Measurements from ENCODE around the gene SLC4A5.

The SLC4A5 gene

DNA sequence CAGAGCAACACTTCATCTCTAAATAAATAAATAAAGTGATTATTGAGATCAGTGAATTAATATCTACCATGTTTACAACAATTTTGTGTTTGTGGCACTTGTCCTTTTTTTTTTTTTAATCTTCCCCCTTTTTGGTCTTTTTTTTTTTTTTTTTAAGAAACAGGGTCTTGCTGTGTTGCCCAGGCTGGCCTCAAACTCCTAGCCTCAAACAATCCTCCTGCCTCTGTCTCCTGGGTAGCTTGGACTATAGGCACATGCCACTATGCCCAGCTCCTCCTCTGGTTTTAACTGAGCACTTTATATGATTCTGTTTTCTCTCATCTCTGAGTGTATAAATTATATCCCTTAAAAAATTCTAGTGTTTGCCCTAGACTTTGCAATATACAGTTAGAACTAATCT lies 30.3 kb downstream of the SLC4A5 start:
- no peak for DNase-seq

DNA sequence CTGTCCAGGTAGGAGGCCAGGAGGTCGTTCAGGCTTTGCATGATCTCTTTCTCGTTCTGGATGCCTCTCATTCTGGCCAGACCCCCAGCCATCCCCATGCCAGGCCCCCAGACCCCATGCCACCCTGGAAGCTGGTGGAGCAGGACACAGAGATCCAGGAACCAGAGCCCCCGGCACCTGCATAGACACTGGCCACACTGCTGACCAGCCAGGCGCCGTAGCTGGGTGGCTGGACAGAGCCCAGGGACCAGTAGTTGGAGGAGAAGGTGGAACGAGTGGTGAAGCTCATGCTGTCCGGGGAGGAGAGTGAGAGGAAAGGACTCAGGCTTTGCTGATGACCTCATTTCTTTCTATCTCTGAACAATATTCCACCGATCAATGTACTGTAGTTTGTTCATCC lies 35.5 kb downstream of the SLC4A5 start:
- no peak for DNase-seq

DNA sequence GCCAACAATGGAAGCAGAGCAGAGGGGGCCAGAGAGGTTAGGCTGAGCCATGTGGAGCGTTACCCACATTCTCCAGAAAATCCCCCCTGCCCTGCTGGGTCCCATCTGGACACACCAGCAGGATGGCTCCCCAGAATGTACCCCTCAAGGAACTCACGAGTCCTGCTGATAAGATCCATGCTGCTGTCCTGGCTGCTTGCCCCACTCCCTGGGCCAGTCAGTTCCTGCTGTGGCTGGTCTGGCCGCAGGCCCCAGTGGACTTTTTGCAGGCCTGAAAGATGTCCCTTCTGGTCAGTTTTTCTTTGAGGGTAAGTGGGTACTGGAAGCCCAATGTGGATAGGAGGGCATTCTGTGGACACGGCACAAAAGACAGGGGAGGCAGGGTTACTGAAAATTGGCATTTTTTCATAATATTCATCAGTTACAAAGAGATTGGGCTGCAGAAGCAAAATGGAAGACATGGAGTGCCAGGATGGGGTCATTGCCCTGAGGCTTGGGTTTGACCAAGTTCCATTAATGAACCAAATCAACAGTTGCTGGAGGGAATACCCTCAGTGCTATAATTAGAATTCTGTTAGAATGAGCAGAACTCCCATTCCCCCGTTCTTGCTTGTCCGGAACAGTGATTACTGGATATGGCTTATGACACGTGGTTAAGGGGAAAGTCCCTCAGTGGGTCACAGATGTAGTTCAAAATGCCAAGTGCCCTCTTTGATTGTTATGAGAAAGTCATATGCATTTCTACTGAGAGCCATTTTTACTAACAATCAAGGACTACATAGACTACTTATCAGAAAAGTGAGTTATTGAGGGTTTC lies 38.7 kb downstream of the SLC4A5 start:
- DNase-seq = peak; percentile 16

DNA sequence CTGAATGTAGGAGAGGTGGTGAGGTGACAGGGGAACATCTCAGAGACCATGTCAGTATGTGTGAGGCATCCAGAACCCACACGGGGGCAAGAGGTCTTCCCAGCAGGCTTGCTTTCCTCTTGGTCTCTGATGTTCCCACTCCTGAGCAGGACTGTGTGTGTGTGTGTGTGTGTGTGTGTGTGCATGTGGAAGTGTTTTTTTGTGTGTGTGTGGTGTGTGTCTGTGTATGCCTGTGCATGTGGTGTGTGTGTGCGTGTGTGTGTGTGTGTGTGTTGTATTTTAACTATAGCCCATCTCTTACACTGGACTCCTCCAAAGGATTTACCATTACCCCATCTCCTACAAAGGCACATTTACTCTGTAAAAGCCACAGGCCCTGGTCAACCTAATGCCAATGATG lies 40.4 kb downstream of the SLC4A5 start:
- no peak for DNase-seq

DNA sequence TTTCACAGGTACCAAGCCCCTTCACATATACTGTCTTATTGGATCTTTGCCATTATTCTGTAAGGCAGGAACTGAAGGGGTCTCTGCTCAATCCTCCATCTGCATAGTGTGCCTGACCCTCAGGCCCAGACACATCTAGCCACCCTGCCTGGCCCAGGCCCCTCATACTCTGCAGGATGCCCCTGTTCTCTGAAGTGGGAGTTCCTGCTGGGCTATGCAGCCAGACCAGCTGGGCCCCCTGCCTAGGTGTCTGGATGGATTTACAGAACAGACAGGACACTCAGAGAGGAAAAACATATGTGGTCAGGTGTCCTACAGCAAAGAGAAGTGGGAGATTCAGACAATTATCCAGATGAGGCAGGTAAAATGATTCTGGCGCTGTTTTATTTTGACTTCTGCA lies 42.0 kb downstream of the SLC4A5 start:
- DNase-seq = no peak

DNA sequence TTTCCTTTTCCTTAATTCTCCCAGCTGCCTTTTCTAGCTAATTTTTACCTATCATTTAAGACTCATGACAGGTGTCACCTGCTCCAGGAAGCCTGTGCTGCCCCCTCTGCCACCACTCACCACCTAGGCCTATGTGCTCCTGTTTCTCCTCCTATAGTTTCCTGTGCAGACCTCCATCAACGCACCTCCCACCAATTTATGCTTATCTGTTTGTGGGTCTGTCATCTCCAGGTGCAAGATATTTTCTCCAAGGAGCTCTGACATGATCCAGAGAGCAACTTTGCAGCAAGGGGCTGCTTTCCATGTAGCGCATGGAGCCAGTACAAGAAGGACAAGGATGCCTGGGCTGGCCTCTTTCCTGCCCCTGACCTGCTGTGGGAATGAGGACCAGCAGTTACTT lies 42.7 kb downstream of the SLC4A5 start:
- DNase-seq = no peak

DNA sequence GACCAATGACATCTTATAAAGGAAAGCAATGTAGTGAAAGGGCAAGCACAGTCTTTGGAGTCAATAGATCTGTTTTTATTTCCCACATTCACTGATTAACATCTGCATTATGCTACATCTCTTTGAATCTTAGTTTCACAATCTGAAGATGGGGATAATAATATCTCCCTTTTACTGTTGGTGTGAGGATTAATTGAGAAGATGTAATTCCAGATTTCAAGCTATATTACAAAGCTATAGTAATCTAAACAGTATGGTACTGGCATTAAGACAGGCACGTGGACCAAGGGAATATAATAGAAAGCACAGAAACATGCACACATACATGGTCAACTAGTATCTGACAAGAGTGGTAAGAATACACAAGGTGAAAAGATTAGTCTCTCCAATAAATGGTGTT lies 45.3 kb downstream of the SLC4A5 start:
- DNase-seq = no peak

DNA sequence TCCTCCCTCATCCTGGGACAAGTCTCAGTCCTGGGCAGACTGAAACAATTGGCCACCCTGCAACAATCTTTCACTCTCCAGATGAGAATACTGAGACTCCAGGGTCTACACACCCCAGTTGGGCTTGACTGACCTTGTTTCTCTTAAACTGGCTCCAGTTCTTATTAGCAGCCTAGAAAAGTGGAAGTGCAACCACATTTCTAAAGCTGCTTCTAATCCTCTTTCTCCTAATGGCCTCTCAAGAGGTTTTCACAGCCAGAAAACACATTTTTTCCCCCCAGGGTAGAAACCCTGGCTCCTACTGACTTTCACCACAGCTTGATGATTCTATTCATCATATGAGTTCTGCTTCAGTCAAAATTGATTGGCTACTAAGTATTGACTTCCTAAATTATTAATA lies 45.8 kb downstream of the SLC4A5 start:
- DNase-seq = no peak

DNA sequence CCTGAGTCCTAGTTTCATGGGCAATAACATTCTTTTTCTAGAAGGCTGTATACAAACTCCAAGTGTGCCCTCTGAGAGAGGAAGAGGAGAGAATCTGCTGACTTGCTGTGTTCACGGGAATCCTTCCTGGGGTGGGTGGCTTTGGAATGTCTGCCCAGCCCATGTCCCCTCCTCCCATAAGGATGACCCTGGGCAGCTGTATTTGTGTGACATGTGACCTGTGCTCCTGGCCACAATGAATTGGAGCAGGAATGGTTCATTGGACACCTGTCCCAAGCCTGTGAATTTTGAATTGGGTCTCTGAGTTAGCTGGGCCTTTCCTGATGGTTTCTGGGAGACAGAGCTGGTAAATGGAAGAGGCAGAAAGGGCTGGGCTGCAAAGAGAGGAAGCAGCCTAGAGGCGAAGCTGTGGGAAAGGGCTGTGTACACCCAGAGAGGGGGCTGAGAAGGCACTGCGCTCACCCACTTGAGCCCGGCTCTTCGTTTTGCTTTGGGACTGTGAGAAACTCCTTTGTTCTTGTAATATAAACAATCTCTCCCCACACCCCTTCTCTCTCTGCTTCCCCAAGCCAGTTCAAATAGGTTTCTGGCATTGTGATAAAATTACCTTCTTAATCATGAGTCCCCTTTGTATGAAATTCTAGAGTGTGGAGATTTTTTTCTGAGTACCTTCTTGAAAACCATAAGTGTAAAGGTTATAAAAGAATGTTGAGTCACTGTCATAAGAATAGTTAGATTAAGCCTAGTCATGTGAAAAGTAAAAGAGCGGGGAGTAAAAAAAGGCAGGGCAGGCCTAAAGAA lies 49.8 kb downstream of the SLC4A5 start:
- DNase-seq = no peak

DNA sequence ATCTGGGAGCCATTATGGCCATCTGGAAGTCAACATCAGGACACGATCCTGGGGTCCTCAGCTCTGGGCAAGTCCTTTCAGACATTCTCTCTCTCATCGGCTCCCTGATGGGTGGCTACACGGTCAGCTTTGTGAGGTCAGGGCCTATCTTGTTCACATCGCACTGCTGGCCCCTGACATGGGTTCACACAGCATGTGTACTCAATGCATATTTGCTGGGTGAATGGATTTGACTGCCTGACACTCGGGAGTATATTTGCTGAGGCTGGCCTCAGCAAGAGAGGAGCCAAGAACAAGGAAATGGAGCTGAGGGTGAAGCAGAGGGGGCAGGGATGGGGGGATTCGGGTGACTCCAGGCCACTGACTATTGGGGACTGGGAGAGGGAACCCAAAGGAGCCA lies 50.5 kb downstream of the SLC4A5 start:
- DNase-seq = no peak

DNA sequence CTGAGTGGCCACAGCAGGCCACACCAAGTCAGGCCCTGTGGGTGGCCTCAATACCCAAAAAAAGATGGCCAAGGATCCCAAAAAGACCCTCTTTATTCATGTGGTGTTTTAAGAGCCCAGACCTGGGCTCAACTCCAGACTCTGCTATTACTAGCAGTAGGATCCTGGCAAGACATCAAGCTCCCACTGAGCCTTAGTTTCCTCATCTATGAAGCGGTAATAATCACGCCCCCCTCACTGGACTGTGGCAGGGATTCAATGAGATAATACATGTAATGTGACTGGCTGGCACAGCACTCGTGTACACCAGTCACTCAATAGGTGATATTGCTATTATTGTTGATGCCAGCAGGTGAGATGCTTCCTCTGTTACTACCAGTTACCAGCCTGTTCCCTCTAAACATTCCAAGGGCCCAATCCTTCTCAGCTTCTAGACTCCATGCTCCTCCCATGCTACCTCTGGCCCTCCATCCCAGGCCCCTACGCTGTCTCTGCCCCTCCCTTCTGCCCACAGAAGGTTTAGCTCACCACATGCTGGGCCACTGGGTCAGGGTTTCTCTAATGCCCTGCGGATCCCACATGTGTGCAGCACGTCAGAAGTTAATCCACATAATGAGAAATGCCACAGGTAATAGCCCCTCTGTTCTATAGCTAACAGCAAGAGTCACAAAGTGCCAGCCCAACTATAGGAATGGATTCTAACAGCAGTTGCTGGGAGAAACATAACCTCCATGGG lies 51.2 kb downstream of the SLC4A5 start:
- no peak for DNase-seq

DNA sequence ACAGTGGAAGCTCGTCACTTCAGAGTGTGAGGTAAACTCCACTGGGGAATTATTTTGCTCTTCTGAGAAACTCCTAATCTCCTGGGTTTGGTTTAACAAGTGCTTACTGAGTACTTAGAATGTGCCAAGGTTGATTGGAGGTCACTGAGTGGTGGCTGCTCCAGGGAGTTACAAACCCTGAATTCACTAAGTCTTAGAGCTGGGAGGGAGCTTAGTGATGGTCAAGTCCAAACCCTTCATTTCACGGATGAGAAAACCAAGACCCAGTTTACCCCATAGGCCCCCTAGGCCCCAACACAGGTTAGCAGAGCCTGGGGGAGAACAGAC lies 52.0 kb downstream of the SLC4A5 start:
- no peak for DNase-seq

DNA sequence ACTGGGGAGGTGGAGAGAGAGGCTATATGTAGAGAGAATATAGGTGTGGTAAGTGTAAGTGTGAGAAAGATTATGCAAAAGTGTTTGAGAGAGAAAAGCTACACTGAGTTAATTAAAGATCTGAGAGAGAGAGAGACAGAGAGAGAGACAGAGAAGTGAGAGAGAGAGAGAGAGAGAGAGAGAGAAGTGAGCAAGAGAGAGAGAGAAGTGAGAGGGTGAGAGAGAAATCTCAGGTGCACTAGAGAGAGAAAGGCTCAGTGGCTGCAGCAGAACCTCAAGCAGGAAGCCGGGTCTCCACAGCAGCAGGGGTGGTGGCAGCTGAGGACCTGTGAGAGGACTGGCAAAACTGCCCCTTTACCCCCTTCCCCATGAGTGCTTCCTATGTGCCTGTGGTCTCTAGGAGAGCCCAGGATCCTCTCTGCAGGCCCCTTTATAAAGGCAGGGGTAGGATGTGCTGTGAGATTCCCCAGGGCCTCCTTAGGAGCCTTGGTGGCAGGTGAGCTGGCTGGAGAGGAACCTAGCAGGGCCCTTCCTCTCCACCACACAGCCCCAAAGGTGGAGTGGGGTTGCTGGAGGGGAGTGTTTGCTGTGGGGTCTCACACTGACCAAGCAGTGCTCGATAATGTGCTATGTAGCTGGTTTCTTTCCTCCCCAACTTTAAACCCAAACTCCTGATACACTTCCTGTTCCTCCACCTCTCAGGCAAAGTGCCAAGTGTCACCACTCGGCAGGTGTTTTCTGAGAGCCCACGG lies 52.6 kb downstream of the SLC4A5 start:
- DNase-seq = no peak

DNA sequence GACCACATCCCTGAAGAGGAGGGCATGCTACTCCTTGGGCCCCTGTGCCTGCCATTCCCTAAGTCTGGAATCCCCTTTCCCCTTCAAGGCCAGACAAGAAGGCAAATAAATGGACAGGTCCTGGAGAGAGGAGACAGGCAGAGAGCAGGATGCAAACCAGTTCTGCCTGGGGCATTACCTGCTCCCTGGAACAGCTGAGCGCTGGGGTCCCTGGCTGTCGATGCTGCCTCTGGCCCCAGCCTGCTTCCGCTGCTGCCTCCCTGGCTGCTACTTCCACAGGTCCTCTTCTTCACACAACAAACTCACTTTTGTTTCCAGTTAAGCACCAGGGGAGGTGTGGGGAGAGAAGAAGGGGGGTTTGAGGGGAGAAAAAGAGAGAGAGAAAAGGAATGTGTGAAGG lies 53.1 kb downstream of the SLC4A5 start:
- no peak for DNase-seq

DNA sequence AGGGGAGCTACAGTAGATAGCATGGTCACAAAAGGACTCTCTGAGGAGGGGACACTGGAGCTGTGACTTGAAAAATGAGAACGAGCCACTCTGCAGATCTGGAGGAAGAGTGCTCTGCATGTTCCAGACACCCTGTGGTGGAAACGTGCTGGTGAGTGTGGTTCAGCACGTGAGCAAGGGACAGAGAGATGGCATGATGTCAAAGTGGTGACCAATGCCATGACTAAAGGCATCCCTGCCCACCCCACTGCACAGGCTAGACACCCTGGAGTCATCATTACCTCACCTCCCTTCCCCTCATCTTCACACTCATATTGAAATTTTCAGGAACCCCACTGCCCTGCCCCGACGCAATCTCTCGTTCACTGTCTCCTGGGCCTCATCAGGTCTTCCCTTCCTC lies 56.5 kb downstream of the SLC4A5 start:
- no peak for DNase-seq

DNA sequence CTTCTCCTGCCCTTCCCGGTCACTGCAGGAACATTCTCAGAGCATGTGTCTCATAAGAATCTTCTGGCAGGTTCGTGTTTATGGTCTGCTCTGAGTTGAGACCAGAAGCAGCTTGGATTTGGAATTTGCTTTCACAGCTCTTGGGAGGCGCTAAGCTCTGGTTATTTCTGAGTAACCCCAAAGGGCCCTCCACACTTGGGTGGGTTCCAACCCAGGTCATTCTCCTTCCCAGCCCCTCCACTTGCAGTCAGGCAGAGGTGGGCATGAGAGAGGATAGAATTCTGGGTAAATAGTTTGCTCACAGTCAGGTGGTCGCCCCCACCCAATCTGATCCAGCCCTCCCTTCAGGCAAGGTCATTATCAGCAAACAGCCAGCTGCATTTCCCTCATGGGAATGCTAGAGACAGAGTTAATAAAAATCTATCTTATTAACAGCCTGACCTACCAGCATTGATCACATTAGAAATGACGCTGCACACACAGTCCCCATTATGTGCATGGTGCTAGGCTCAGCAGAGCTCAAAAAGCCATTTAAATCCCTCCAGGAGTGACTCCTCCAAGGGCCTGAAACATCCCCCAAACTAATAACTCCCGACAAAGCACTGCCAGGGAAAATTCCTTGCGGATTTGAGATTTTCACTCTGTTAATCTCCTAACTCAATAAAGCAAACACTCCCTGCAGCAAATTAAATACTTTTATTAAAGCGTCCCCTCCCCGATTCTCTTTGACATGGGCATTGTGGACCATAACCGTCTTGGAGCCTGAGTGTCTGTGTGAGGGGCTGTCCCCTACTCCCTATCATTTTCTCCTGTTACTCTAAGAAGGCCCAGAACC lies 61.9 kb downstream of the SLC4A5 start:
- DNase-seq = no peak

DNA sequence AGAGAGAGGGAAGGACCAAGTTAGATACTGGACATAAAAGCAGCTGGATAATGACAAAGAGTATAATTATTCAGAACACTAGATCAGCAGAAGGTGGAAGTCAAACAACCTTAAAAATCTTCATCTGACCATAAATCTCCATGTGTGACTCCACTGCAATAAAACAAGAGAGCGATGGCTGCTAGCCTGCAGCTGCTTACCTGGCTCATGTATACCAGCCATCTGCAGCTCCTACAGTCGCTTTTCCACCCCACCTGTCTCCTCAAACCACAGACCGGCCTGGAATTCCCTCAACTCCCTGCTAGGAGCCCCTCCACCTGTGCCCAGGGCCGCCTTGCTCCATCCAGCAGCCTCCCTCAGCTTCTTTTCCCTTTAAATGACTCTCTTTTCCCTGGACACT lies 64.5 kb downstream of the SLC4A5 start:
- DNase-seq = no peak

DNA sequence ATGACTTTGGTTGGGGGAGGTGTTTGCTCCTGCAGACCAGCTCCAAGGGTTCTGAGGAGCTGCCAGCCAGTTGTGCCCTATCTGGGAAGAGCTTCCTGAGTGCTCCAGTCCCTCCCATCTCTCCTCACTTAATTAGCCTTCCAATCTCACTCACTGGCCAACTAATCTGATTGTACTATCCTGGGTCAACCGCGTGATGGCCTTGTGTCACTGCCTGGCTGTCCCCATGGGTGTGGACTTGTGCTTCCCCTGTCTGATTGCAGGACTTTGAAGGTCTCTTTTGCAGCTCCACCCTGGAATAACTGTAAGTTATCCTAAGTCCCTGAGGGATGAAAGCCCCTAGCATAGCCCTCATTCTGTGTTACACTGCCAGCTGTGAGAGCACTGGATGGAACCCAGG lies 65.0 kb downstream of the SLC4A5 start:
- DNase-seq = no peak

DNA sequence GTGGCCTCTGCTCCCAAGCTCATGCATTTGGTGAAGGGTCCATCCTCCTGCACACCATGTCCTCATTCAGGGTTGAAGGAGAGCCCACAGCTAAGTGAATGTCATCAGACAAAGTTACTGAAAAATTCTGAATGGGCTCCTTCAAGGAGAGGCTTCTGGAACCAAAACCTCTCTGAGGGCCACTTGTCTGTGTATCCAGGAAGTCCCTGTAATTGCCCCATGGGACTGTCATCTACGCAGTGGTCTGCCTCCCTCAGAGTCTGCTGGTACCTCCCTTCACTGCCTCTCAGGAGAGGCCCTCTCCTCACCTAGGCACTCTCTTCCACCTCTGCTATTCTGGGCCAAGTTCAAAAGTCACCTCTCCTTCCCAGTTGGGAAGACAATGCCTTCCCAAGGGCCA lies 68.0 kb downstream of the SLC4A5 start:
- no peak for DNase-seq

DNA sequence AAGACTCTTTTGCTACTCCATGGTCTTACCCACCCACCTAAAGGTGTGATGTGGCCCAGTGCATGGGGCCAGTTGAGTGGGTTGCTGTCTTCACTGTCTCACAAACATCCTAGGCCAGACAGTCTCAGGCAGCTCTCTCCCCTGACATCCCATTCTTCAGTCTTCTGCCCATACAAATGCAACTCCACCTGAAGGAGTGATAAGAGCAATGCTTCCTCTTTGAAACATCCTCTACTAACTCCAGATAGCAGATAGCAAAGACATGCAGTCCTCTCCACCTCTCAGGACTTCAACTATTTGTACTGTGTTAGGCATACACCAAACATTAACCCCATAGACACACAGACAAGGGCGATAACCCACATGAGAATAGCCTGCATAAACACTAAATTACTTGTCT lies 73.5 kb downstream of the SLC4A5 start:
- no peak for DNase-seq

DNA sequence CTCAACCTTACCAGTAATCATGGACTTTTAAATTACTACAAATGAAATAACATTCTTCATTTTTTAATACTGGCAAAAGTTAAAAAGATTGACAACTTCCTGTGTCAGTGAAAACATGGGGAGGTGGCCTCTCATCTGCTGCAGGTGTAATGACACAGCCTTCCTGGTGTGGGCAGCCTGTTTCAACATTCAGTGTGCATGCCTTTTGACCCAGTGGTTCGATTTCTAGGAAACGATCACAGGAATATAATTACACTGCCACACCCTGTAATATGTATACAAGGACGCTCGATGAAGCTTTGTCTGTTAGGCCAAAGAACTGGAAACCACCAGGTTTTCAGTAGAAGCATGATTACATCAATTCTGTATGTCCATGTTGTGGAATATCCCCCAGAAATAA lies 76.1 kb downstream of the SLC4A5 start:
- DNase-seq = peak; percentile 69

DNA sequence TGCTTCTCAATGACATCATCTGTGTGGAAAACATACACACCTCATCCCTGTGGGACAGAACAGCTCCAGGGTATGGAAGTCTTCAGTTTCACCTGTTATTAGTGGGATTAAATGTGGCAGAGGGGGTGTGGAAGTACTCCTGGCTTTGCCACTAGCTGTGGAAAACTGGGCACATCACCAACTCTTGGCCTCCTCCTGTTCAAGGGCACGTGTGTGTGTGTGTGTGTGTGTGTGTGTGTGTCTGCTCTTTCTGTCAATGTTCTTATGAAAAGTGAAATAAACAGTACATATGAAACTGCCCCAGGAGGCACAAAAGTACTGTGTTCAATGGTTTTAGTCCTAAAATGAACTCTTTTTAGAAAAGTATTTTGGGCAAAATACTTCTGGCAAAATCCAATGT lies 78.9 kb downstream of the SLC4A5 start:
- DNase-seq = no peak
